ENCODE measurements around the gene RELCH.

- TF ChIP-seq CTCF (IDR thresholded peaks at IDR 0.05; ENCODE audit: insufficient read depth, low read depth, low read length): no peak
- no peak for TF ChIP-seq EZH2 (IDR thresholded peaks at IDR 0.05; ENCODE audit: insufficient read depth, low read length)
These were observed 101.6 kb downstream of the RELCH start for GRCh38 chr18:62288665-62289008.

All from astrocyte (in vitro differentiated cells and primary cell).